Activated naive CD4-positive, alpha-beta T cell treated with anti-CD3 and anti-CD28 coated beads for 36 hours (primary cell): ENCODE measurements around the gene PCDHB7. TPM values are rescaled to one million over a fixed set of nuclear protein-coding genes. Genes with fewer than 3 reads are reported as not detected.
"Not testable (repeated sequence)": the region's sequence is repeated elsewhere in the genome, so short reads cannot be mapped to it uniquely, and the experiment has no call there.

Experiments
- CTCF ChIA-PET: fragments of 350-600 bp; sonication (Branson Sonifier 250); formaldehyde crosslinking; loops from one replicate; lab custom pipeline; 2021; ENCODE audit warnings: antibody characterized with exemption; lab: Charles Lee
- DNase-seq: peaks from one replicate; pipeline ENCODE4 v3.0.0-alpha.2; 2020
- H3K27ac Mint-ChIP-seq: one replicate; pipeline ENCODE4 v1.8.0; 2021; ENCODE audit warnings: mild to moderate bottlenecking, mixed read lengths
- H3K27me3 Mint-ChIP-seq: one replicate; pipeline ENCODE4 v1.8.0; 2021; ENCODE audit warnings: low read depth, mixed read lengths
- H3K36me3 Mint-ChIP-seq: one replicate; pipeline ENCODE4 v1.8.0; 2021; ENCODE audit warnings: low read depth, mixed read lengths
- H3K4me1 Mint-ChIP-seq: one replicate; pipeline ENCODE4 v1.8.0; 2021; ENCODE audit warnings: low read depth, mixed read lengths
- H3K4me3 Mint-ChIP-seq: one replicate; pipeline ENCODE4 v1.8.0; 2021; ENCODE audit warnings: mild to moderate bottlenecking, moderate library complexity, mixed read lengths
- H3K9me3 Mint-ChIP-seq: one replicate; pipeline ENCODE4 v1.8.0; 2021; ENCODE audit warnings: mixed read lengths
- intact Hi-C: fragments of 100-400 bp; cut with micrococcal nuclease; formaldehyde crosslinking; loops from one replicate; pipeline ENCODE4 v1.15.1; 2023
- total RNA-seq, 2 experiments: library from RNA; stranded (reverse); gene quantifications; one replicate each; pipeline ENCODE4 v1.2.3, GENCODE V29; 2021

Gene PCDHB7
- total RNA-seq, 2 experiments from 2014 or later, result not detected

GRCh38 chr5:141155540-141156374 is 16.7 kb upstream of the PCDHB7 start:
- H3K4me1 Mint-ChIP-seq, result no peaks in the 10 kb centered on the region
- H3K27me3 Mint-ChIP-seq, result peaks cover 52% of the 10 kb centered on the region
- peaks cover 29% of the 10 kb centered on the region for H3K9me3 Mint-ChIP-seq
- DNase-seq, result no peak
- no peak overlapping the region for H3K4me3 Mint-ChIP-seq
- H3K36me3 Mint-ChIP-seq, result peaks cover 15% of the 10 kb centered on the region
- CTCF ChIA-PET, result interaction anchor here (1.8 kb wide), 1 partner anchor 21 kb away, joined by 3 read pairs; the partner anchor contains the start of gene PCDHB8
- H3K27ac Mint-ChIP-seq, result no peak overlapping the region
- intact Hi-C loops, result no loop called here

- intact Hi-C loops, CTCF ChIA-PET, H3K27ac Mint-ChIP-seq, H3K4me1 Mint-ChIP-seq, DNase-seq, H3K4me3 Mint-ChIP-seq: not testable (repeated sequence)
- Mint-ChIP-seq H3K36me3 (peaks cover 12% of the 10 kb centered on the region), H3K9me3 (peaks cover 17% of the 10 kb centered on the region), H3K27me3 (peaks cover 40% of the 10 kb centered on the region)
These were observed 15.1 kb upstream of the PCDHB7 start for GRCh38 chr5:141157356-141157755.

- DNase-seq, H3K27ac Mint-ChIP-seq, H3K4me1 Mint-ChIP-seq, CTCF ChIA-PET, H3K4me3 Mint-ChIP-seq, intact Hi-C loops: not testable (repeated sequence)
- Mint-ChIP-seq H3K27me3 (peaks cover 38% of the 10 kb centered on the region), H3K36me3 (peaks cover 10% of the 10 kb centered on the region), H3K9me3 (peaks cover 19% of the 10 kb centered on the region)
These were observed 14.5 kb upstream of the PCDHB7 start for GRCh38 chr5:141157901-141158300.

- CTCF ChIA-PET, H3K27ac Mint-ChIP-seq, H3K36me3 Mint-ChIP-seq, H3K4me1 Mint-ChIP-seq, H3K9me3 Mint-ChIP-seq, DNase-seq, H3K4me3 Mint-ChIP-seq: not testable (repeated sequence)
- intact Hi-C loops, result loop anchor here (5.0 kb wide), 1 partner anchor 92 kb away; no protein-coding TSS in a partner anchor
- H3K27me3 Mint-ChIP-seq, result peaks cover 29% of the 10 kb centered on the region
These were observed 2.1 kb downstream of the PCDHB7 start for GRCh38 chr5:141174291-141175104.

GRCh38 chr5:141175933-141176332 is 3.5 kb downstream of the PCDHB7 start:
- CTCF ChIA-PET, result no interaction called here
- intact Hi-C loops, result no loop called here
- H3K27me3 Mint-ChIP-seq, result peaks cover 28% of the 10 kb centered on the region

GRCh38 chr5:141177577-141178191 is 5.2 kb downstream of the PCDHB7 start, which contains the start of gene PCDHB8:
PCDHB8 (plus strand) TSS chr5:141177790; CDS start chr5:141178035, 245 bp downstream.
- H3K27ac Mint-ChIP-seq, H3K9me3 Mint-ChIP-seq, H3K4me3 Mint-ChIP-seq, H3K4me1 Mint-ChIP-seq, intact Hi-C loops, DNase-seq: not testable (repeated sequence)
- H3K27me3 Mint-ChIP-seq, result peaks cover 31% of the 10 kb centered on the region
- H3K36me3 Mint-ChIP-seq, result peaks cover 10% of the 10 kb centered on the region
- CTCF ChIA-PET, result interaction anchor here (0.7 to 1.2 kb wide), 4 partner anchors 9 to 288 kb away, joined by 3 to 6 read pairs (median 4); partner anchors contain the start of gene PCDHB9

More at GRCh38 chr5:141175933-141176332, 3.5 kb downstream of the PCDHB7 start:
- Mint-ChIP-seq H3K9me3 (peaks cover 9% of the 10 kb centered on the region), H3K4me3 (no peak overlapping the region), H3K27ac (no peak overlapping the region), H3K36me3 (peaks cover 7% of the 10 kb centered on the region), H3K4me1 (no peaks in the 10 kb centered on the region)
- no peak for DNase-seq

- H3K4me3 Mint-ChIP-seq, CTCF ChIA-PET, DNase-seq, intact Hi-C loops, H3K4me1 Mint-ChIP-seq, H3K27ac Mint-ChIP-seq, H3K9me3 Mint-ChIP-seq: not testable (repeated sequence)
- H3K36me3 Mint-ChIP-seq, result peaks cover 13% of the 10 kb centered on the region
- peaks cover 29% of the 10 kb centered on the region for H3K27me3 Mint-ChIP-seq
These were observed 6.9 kb downstream of the PCDHB7 start for GRCh38 chr5:141179371-141179770.

- intact Hi-C loops, result loop anchor here (10.0 kb wide), 1 partner anchor 375 kb away; no protein-coding TSS in a partner anchor
- peaks cover 30% of the 10 kb centered on the region for H3K27me3 Mint-ChIP-seq
- CTCF ChIA-PET, H3K4me1 Mint-ChIP-seq, H3K4me3 Mint-ChIP-seq, H3K27ac Mint-ChIP-seq, DNase-seq: not testable (repeated sequence)
- H3K9me3 Mint-ChIP-seq, result peaks cover 10% of the 10 kb centered on the region
- peaks cover 11% of the 10 kb centered on the region for H3K36me3 Mint-ChIP-seq
These were observed 7.4 kb downstream of the PCDHB7 start for GRCh38 chr5:141179876-141180275.

GRCh38 chr5:141180313-141180712 is 7.9 kb downstream of the PCDHB7 start:
- no peak for DNase-seq
- Mint-ChIP-seq H3K27me3 (peaks cover 27% of the 10 kb centered on the region), H3K9me3 (peaks cover 8% of the 10 kb centered on the region), H3K27ac (no peak overlapping the region), H3K36me3 (peaks cover 8% of the 10 kb centered on the region), H3K4me1 (no peaks in the 10 kb centered on the region), H3K4me3 (no peak overlapping the region)
- intact Hi-C loops, result loop anchor here (10.0 kb wide), 1 partner anchor 374 kb away; no protein-coding TSS in a partner anchor
- CTCF ChIA-PET, result no interaction called here

- peaks cover 31% of the 10 kb centered on the region for H3K27me3 Mint-ChIP-seq
- CTCF ChIA-PET, result interaction anchor here (0.6 to 1.1 kb wide), 3 partner anchors 15 to 382 kb away, joined by 3 read pairs; partner anchors contain the start of gene PCDHGA12
These were observed 9.8 kb downstream of the PCDHB7 start, which contains the start of gene PCDHB16 for GRCh38 chr5:141182248-141182647. PCDHB16 (plus strand) TSS chr5:141182387; CDS start chr5:141182560, 173 bp downstream.

GRCh38 chr5:141184117-141184855 is 11.8 kb downstream of the PCDHB7 start:
- H3K4me1 Mint-ChIP-seq, DNase-seq, CTCF ChIA-PET, H3K27ac Mint-ChIP-seq, H3K4me3 Mint-ChIP-seq: not testable (repeated sequence)
- peaks cover 14% of the 10 kb centered on the region for H3K9me3 Mint-ChIP-seq
- peaks cover 39% of the 10 kb centered on the region for H3K27me3 Mint-ChIP-seq
- H3K36me3 Mint-ChIP-seq, result peaks cover 13% of the 10 kb centered on the region
- intact Hi-C loops, result loop anchor here (10.0 kb wide), 1 partner anchor 371 kb away; no protein-coding TSS in a partner anchor

More at GRCh38 chr5:141182248-141182647, 9.8 kb downstream of the PCDHB7 start, which contains the start of gene PCDHB16:
- Mint-ChIP-seq H3K4me3 (no peak within 1 kb of the TSS), H3K4me1 (peaks cover 2% of the 10 kb centered on the region), H3K9me3 (peaks cover 8% of the 10 kb centered on the region), H3K36me3 (peaks cover 8% of the 10 kb centered on the region), H3K27ac (no peak within 1 kb of the TSS)
- intact Hi-C loops, result loop anchor here (10.0 kb wide), 1 partner anchor 373 kb away; no protein-coding TSS in a partner anchor
- peak; percentile 23 for DNase-seq
